HG02840 (cell line): ENCODE results near the gene SDHAF2.

Experiments
- ATAC-seq: cut with Tn5 transposase; IDR thresholded peaks from one replicate; pipeline ENCODE4 v1.9.1; 2021; ENCODE audit warnings: mild to moderate bottlenecking, moderate library complexity, moderate number of reproducible peaks; ENCODE audit not compliant: unreplicated experiment, low FRiP score

SDHAF2 gene

GRCh38 chr11:61494381-61494961 is 64.5 kb downstream of the SDHAF2 start:
- ATAC-seq: no peak

- ATAC-seq: no peak
Measured at GRCh38 chr11:61495801-61496601, 66.1 kb downstream of the SDHAF2 start.
